Astrocyte of the cerebellum (primary cell): Measurements from ENCODE around the gene CFAP74.

Experiments used
- DNase-seq: peaks from one replicate; pipeline ENCODE4 v3.0.0-alpha.2; 2011; ENCODE audit warnings: low read depth
- H3K4me3 ChIP-seq: 2 replicates; pipeline ENCODE4 v1.5.1; 2011; ENCODE audit warnings: mild to moderate bottlenecking, low read depth, low read length, moderate library complexity
- in situ Hi-C: cut with HindIII; loops from 2 replicates; pipeline ENCODE4 v1.10.0; 2017; ENCODE audit warnings: low sequenced_read_pairs
- TF ChIP-seq, protein P1 (sequence below): IDR thresholded peaks from 2 replicates; pipeline ENCODE4 v1.5.1; 2012; ENCODE audit warnings: low read length, low read depth, moderate library complexity, mild to moderate bottlenecking; ENCODE audit errors: missing control alignments

Gene CFAP74

DNA sequence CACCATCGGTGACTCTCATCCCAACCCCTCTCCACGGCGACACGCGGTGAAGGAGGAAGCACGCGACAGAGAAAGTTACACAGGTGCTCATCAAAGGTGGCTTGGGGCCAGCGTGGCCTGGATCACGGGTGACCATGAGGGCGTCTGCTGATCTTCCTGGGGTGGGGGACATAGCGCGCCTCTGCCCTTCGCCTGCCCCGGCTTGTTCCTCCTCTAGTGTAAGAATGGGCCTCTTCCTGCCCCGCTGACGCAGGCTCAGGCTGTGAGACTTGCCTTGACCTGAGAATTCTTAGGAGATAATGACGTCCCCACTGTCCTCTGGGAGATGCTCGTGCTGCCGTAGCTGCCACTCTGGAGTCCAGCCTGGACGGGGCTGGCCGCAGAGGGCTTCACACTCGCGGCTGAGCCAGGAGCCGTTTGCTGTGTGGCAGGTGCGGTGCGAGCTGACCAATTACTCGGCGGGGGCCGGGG lies 45.5 kb downstream of the CFAP74 start:
- DNase-seq, result no peak
- in situ Hi-C loops, result no loop called here
- TF ChIP-seq, protein P1, sequence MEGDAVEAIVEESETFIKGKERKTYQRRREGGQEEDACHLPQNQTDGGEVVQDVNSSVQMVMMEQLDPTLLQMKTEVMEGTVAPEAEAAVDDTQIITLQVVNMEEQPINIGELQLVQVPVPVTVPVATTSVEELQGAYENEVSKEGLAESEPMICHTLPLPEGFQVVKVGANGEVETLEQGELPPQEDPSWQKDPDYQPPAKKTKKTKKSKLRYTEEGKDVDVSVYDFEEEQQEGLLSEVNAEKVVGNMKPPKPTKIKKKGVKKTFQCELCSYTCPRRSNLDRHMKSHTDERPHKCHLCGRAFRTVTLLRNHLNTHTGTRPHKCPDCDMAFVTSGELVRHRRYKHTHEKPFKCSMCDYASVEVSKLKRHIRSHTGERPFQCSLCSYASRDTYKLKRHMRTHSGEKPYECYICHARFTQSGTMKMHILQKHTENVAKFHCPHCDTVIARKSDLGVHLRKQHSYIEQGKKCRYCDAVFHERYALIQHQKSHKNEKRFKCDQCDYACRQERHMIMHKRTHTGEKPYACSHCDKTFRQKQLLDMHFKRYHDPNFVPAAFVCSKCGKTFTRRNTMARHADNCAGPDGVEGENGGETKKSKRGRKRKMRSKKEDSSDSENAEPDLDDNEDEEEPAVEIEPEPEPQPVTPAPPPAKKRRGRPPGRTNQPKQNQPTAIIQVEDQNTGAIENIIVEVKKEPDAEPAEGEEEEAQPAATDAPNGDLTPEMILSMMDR, result no peak
- no peak overlapping the region for H3K4me3 ChIP-seq

DNA sequence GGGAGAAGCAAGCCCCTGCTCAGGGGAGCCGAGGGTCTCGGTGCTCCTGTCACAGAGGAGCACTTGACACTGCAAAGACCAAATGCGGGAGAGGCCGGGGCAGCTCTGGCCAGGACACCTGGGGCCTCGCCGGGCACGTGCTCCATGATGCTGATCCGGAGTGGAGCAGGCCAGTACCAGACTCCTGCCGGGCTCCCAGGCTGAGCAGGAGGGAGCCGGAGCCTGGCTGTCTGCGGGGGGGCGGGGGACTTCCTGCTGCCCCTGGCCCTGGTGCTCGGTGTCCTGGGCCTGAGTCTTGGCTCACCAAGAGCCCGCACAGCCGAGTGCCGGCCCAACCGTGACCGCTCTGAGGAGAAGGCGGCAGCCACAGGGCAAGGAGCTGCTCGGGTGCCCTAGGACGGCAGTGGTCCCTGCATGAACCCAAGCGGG lies 46.0 kb downstream of the CFAP74 start:
- H3K4me3 ChIP-seq, result no peak overlapping the region
- in situ Hi-C loops, result no loop called here
- TF ChIP-seq, protein P1, result no peak
- no peak for DNase-seq

DNA sequence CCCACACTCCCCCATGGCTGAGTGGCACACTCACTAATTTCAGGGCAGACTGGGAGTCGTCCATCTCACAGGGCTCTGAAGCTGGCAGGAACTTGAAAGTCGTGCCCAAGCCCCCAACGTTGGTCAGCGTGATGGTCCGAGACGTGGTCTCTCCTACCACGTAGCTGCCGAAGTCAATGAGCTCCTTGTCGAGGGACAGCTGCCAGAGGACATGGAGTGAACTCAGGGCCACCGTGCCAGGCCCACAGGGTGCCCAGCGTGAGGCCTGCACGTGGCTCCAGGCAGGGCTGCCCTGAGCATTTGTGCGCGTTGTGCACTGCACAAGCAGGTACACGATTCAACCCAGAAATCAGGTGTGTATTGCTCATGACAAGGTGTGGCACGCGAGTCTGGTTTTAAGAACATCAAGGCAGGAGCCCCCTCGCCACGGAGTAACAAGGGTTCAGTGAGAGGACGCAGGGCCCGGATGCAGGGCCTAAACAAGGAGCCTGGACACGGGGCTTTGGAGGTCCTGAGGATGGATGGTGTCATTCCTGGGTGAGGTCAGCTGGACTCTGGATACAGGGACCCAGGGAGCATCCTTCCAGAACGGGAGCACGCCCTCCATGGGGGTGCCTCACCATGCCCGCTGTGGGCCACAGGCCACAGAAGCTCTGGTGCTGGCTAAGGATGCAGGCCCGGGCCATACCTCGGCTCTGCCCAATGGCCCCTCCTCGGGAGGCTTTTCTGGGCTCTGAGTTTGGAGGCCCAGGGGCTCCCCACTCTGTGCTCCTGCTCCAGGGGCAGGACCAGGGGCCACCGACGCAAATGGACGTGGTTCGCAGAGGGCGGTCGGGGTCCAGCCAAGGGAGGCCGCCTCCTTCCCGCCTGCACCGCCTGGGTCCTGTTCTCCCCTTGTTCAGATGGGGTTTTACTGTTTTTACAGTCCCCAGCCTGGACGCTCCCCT lies 46.7 kb downstream of the CFAP74 start:
- no peak for DNase-seq
- in situ Hi-C loops, result no loop called here
- H3K4me3 ChIP-seq, result no peak overlapping the region
- TF ChIP-seq, protein P1, result no peak

DNA sequence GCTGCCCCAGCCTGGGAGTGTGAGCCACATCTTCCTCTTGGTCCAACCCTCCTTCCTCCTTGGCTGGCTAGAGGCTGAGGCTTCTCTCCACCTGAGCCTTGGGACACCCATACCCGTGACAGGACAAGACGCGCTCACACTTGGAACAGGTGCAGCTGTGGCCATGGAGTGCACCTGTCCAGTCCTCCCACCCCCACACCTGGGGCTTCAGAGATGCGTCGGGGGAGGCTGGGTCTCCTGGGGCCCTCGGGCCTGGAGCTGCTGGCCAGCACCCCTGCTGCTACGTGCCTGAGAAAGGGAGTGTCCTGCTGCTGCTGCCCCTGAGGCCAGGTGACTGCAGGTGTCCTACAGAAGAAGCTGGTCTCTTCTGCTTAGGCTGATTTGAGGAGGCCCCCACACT lies 47.5 kb downstream of the CFAP74 start:
- TF ChIP-seq, protein P1, result no peak
- in situ Hi-C loops, result no loop called here

DNA sequence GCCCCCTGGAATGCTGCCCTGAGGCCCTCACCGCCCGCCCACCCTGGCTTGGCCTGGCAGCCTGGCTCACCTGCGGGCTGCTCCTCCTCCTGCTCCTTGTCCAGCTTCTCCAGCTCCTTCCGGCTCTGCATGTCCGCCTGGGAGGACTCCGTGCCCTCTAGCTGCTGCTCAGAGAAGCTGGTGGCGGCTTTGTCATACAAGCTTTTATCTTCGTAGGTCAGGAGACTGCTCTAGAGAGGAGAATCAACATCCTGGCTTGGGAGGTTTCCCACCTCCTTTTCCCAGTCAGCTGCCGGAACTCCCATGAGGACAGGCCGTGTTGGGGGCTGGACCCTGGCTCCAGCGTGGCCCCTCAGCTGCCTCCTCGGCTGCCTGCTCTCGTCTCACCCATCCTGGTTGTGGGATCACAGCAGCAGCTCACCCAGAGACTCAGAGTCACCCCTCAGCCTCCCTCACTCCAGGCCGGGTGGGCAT lies 47.9 kb downstream of the CFAP74 start:
- in situ Hi-C loops, result no loop called here
- TF ChIP-seq, protein P1, result no peak
- H3K4me3 ChIP-seq, result no peak overlapping the region
- DNase-seq, result no peak

More for the DNA sequence above, 47.5 kb downstream of the CFAP74 start:
- no peak overlapping the region for H3K4me3 ChIP-seq
- DNase-seq, result no peak

DNA sequence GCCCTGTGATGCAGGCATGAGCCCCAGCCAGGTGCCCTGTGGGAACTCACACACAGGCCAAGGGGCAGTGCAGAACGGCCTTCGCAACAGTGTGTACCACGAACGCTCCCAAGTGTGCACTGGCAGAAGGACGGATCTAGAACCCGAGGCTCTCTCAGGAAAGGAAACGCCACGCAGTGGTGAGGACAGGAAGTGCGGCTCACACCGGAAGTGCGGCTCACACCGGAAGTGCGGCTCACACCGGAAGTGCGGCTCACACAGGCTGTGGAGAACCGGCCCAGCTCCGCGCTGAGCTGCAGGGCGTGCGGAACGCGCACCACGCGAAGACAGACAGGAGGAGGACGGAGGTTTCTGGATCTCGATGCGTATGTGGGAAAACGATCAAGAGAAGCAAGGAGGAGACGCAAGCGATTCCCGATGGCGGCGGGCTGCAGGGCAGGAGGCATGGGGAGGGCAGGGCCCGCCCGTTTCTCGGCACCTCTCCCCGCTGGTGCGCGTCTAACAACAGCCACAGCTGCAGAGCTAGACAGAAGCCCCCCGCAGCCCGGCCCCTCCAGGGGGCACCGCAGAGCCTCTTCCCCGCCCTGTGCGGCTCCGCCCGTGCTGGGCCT lies 48.6 kb downstream of the CFAP74 start:
- no peak for DNase-seq

More for the DNA sequence above, 48.6 kb downstream of the CFAP74 start:
- H3K4me3 ChIP-seq, result no peak overlapping the region
- in situ Hi-C loops, result no loop called here
- TF ChIP-seq, protein P1, result peak; percentile 15
